Fibroblast of skin of left quadriceps (primary cell): Measurements from ENCODE around the gene ITGA1.

Experiments used
- DNase-seq, 2 experiments: peaks; one replicate each; pipeline ENCODE4 v3.0.0-alpha.2; 2013; ENCODE audit warnings: low read depth in 2 of 2

ITGA1 gene

DNA sequence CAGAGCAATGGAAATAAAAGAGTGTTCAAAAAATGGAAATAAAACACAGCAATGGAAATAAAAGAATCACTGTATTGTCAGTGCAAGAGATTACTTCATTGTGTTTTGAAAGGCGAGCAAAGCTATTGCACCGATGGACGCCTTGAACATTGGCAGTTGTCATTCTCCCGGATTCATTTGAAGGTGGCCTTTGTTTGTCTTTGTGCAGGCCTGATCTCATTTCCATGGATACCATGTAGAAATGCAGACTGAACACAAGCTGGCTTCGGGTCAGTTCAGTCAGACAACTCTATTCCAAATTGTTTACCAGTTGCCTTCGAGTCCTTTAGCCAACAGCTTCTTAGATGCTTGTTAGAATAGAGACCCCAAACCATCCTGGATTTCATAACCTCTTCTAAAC, 209.7 kb downstream of the ITGA1 start:
- no peak for DNase-seq

DNA sequence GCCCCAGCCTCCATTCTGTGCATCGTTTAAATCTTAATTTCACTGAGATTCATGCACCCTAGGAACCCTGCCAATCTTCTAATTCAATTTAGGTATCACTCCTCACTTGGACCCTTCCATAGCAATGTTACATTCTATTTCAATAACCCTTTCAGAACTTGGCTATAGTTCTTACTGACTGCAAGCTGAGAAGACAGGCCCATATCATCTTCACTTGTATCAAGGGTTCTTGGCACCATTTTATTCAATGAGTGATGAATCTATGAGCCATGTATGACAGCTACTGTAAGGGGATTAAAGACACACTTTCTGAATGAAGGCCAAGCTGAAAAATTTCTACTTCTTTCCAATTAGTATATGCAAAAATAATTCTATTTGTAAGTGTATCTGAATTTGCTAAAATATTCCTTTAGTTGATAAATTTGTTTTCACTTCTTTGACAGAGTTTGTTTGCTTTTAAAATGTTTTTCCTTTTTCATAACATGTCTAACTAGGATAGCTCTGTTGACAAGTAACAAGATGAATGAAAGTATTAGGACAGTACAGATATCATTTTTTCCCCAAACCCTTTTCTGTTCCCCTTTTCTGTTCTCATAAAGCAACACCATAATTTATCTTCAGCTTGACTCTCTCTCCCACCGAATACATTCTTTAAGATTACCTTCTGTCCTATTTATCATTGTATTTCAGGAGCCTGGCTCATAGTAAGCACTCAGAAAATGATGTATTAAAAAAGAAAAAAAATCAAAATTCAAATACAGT, 211.0 kb downstream of the ITGA1 start:
- no peak for DNase-seq

DNA sequence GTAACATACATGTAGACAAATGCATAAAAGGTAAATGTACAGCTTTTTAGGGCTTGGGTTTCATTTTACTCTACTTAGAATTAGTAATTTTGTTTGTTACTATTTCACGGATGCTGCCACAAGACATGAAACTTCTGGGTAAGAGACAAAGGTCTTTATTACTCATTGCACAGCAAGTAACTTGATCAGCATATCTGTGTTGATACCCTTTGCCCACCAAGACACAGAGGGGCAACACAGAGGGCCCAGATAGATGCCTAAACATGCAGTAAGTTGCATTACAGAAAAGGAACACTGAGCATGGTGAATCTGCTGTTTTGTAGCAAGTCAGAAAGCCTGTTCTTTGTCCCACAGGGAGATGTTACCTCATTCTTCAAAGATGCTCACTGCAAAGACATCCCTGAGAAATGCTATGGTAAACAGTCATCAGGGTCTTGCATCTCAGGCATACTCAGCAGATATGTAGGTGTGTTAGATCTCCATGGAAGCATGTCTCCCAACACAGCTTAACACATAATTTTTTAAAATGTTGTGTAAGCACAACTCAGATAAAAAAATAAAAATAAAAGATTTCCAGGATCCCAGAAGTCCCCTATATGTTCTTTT, 211.7 kb downstream of the ITGA1 start:
- DNase-seq = no peak

DNA sequence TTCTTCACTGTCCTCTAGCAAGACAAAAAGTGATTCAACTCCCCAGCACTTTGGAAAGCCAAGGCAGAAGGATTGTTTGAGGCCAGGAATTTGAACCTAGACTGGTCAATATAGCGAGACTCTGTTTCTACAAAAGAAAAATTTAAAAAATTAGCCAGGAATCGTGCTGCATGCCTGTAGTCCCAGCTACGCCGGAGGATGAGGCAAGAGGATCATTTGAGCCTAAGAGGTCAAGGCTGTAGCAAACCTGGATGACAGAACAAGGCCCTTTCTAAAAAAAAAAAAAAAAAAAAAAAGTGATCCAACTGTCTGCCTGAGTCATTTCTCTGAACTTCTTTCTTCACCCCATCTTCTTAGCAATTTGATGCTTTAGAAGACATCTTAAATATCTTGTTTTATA, 213.8 kb downstream of the ITGA1 start:
- no peak for DNase-seq

DNA sequence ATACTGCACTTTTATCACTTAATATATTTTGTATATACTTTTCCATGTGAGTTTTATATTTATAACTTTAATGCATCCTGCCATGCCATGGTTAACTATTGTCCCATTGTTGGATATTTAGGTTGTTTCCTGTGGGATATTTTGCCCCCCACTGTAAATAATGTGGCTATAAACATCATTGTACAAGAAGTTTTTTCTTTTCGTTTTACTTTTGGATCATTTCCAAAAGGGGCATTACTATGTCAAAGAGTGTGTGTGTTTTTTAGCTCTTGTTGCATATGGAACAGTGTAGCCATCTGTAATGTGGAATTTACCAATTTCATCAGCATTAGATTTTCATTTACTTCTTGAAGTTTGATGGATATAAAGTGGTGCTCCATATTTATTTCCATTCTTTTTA, 214.8 kb downstream of the ITGA1 start:
- no peak for DNase-seq

DNA sequence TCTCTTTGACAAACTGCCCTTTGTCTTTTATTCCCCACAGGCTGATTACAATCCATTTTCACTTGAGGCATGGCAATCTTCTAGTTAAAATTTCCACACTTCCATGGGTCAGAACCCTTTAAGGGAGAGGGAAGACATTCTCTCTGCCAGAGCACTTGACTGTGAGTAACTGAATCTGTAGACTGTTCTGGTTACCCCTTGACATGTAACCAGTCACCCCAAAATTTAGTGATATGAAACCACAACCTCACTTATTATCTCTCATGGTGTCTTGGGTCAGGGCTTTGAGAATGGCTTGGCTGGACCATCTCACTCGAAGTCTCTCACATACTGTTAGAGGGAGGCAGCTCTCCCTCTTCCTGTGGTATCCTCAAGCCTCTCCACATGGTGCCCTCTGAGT, 215.4 kb downstream of the ITGA1 start:
- no peak for DNase-seq

DNA sequence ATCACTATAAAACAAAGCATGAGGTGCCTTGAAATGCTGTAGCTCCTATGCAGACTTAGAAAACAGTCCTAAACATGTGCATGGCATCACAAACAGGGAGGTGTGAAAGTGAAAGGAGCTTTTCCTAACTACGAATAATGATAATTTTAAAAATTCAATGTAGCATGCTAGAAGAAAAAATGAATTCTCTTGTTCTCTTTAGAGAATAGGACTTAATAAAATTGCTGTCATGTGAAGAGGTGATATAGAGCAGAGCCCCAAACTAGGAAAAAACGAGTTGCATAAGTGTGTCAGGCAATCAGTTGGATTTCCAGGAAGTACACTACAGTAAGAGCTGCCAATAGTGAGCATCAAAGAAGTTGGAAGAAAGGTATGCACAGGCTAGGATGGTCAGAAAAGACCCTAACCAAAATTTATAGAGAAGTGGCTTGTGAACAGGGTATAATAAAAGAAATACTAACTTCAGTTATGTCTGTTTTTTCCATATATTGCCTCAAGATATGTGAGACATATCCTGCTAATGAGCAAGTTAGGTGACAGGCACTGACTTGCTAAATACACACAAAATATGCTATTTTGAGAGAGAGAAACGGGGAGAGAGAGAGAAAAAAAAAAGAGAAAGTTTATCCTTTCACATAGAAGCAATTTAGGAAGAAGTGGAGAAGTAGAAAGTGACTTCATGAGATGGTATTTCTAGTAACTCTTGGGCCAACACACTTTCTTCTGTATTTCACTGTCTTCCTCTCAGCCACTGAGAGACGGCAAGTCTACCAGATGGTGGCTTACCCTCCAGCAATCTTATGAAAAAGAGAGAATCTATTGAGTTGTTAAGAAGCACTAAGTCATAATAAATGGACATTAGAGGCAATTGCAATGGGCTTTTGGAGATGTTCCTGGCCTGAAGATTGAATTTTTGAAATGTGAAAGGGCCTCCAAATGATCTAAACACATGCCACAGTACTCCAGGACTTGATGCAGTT, 219.5 kb downstream of the ITGA1 start:
- DNase-seq = no peak

DNA sequence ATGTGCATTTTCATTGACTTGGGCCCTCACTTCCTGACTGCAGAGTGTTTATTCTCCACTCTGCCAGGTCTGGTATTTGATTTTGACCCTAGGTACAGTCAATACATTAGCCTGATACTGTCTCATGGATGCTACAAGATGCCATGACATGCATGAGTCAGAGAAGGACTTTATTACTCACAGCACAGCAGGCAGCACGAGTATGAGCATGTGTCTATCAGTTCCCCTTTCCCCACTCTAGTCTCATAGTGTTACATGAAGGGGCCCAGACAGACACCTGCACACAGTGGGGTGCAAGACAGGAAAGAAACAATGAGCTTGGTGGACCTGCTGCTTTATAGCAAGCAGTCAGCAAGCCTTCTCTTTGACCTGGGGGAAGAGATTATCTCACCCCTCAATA, 221.0 kb downstream of the ITGA1 start:
- DNase-seq = no peak
